ENCODE results near the gene STK35. TPM values are rescaled to one million over a fixed set of nuclear protein-coding genes. Genes with fewer than 3 reads are reported as not detected.

Gene STK35
- polyA plus RNA-seq, 3 donors: 1.2 to 9.3 (median 2.0) TPM

- Histone ChIP-seq H3K79me2 (ENCODE audit: insufficient read depth, low read length) (no peaks in the 10 kb centered on the region), H3K27me3 (ENCODE audit: control insufficient read depth in 2 of 2, insufficient read depth in 2 of 2, low read length in 2 of 2) (peaks cover 8 to 18% of the 10 kb centered on the region in 2 donors), H3K9ac (ENCODE audit: insufficient read depth, low read length, poor library complexity, severe bottlenecking) (no peak overlapping the region), H2AFZ (ENCODE audit: insufficient read depth, low read depth, low read length, poor library complexity, severe bottlenecking) (peak overlapping the region; percentile 27), H4K20me1 (ENCODE audit: insufficient read depth, low read length) (no peaks in the 10 kb centered on the region), H3K4me3 (replicated peaks in 1 of 3; ENCODE audit: low read depth in 2 of 3, low read length in 3 of 3) (no peak overlapping the region), H3K27ac (ENCODE audit: low read depth in 1 of 2, low read length in 2 of 2) (peak overlapping the region in 1 of 2 donors; percentile 30), H3K4me1 (ENCODE audit: control insufficient read depth in 1 of 2, insufficient read depth in 2 of 2, low read length in 2 of 2) (peaks cover 50 to 53% of the 10 kb centered on the region in 2 donors), H3K36me3 (replicated peaks in 1 of 2; ENCODE audit: control insufficient read depth in 1 of 2, insufficient read depth in 2 of 2, low read length in 2 of 2) (no peaks in the 10 kb centered on the region), H3K9me3 (replicated peaks in 1 of 2; ENCODE audit: control insufficient read depth in 1 of 2, insufficient read depth in 1 of 2, low read length in 2 of 2) (no peaks in the 10 kb centered on the region), H3K4me2 (replicated peaks; ENCODE audit: extremely low read depth, low read length, poor library complexity, severe bottlenecking) (peak overlapping the region; percentile 17)
- DNase-seq: no peak
- peaks cover 52% of the 10 kb centered on the region for H3K4me1 Mint-ChIP-seq
- peaks cover 4 to 14% (median 14%) of the 10 kb centered on the region in 3 donors for H3K27me3 Mint-ChIP-seq (ENCODE audit: low read depth in 3 of 3)
- WGBS (ENCODE audit: insufficient coverage): no CpG with 5 or more reads among the region's 2 CpGs
- no peaks in the 10 kb centered on the region for H3K36me3 Mint-ChIP-seq
- peak overlapping the region in 6 of 7 donors; percentile 15 to 77 (median 62) for H3K27ac Mint-ChIP-seq
- H3K4me3 Mint-ChIP-seq: peak overlapping the region in 1 of 2 donors; percentile 42
- TF ChIP-seq, protein P1, sequence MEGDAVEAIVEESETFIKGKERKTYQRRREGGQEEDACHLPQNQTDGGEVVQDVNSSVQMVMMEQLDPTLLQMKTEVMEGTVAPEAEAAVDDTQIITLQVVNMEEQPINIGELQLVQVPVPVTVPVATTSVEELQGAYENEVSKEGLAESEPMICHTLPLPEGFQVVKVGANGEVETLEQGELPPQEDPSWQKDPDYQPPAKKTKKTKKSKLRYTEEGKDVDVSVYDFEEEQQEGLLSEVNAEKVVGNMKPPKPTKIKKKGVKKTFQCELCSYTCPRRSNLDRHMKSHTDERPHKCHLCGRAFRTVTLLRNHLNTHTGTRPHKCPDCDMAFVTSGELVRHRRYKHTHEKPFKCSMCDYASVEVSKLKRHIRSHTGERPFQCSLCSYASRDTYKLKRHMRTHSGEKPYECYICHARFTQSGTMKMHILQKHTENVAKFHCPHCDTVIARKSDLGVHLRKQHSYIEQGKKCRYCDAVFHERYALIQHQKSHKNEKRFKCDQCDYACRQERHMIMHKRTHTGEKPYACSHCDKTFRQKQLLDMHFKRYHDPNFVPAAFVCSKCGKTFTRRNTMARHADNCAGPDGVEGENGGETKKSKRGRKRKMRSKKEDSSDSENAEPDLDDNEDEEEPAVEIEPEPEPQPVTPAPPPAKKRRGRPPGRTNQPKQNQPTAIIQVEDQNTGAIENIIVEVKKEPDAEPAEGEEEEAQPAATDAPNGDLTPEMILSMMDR (IDR thresholded peaks at IDR 0.05): no peak
- intact Hi-C loops (cut with micrococcal nuclease): no loop called here
- H3K9me3 Mint-ChIP-seq: no peaks in the 10 kb centered on the region
Observed at GRCh38 chr20:2088891-2089290, 12.7 kb upstream of the STK35 start.

DNA sequence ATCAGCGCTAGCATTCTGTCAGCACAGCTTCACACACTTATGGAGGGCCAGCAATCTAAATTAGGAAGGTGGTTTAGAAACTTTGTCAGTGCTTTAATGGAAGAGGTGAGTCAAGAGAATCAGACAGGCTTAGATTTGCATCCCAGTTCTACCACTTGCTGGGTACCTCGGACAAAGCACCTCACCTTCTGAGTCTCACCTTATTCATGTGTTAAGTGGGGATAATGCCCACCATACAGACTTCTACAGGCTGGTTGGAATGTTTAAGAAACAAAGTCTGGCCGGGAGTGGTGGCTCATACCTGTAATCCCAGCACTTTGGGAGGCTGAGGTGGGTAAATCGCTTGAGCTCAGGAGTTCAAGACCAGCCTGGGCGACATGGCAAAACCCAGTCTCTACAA is 12.2 kb upstream of the STK35 start:
- peaks cover 48 to 50% of the 10 kb centered on the region in 2 donors for H3K4me1 ChIP-seq (ENCODE audit: control insufficient read depth in 1 of 2, insufficient read depth in 2 of 2, low read length in 2 of 2)
- H3K9me3 ChIP-seq (replicated peaks in 1 of 2; ENCODE audit: control insufficient read depth in 1 of 2, insufficient read depth in 1 of 2, low read length in 2 of 2): no peaks in the 10 kb centered on the region
- intact Hi-C loops (cut with micrococcal nuclease): no loop called here
- peak overlapping the region in 1 of 2 donors; percentile 21 for H3K4me3 Mint-ChIP-seq
- peaks cover 0 to 2% (median 0%) of the 10 kb centered on the region in 7 donors for H3K9me3 Mint-ChIP-seq
- no peaks in the 10 kb centered on the region for H3K36me3 ChIP-seq (replicated peaks in 1 of 2; ENCODE audit: control insufficient read depth in 1 of 2, insufficient read depth in 2 of 2, low read length in 2 of 2)
- no peaks in the 10 kb centered on the region for H3K36me3 Mint-ChIP-seq
- no peak overlapping the region for H3K9ac ChIP-seq (ENCODE audit: insufficient read depth, low read length, poor library complexity, severe bottlenecking)
- H3K79me2 ChIP-seq (ENCODE audit: insufficient read depth, low read length): no peaks in the 10 kb centered on the region
- TF ChIP-seq, protein P1 (IDR thresholded peaks at IDR 0.05): no peak
- 100% methylated on average over 3 of the region's 5 CpGs for WGBS (ENCODE audit: insufficient coverage)
- peak overlapping the region in 3 of 7 donors; percentile 16 to 62 (median 60) for H3K27ac Mint-ChIP-seq
- peak overlapping the region in 1 of 2 donors; percentile 30 for H3K27ac ChIP-seq (ENCODE audit: low read depth in 1 of 2, low read length in 2 of 2)
- H4K20me1 ChIP-seq (ENCODE audit: insufficient read depth, low read length): no peaks in the 10 kb centered on the region
- peaks cover 10 to 23% of the 10 kb centered on the region in 2 donors for H3K27me3 ChIP-seq (ENCODE audit: control insufficient read depth in 2 of 2, insufficient read depth in 2 of 2, low read length in 2 of 2)
- H3K4me3 ChIP-seq (replicated peaks in 1 of 3; ENCODE audit: low read depth in 2 of 3, low read length in 3 of 3): no peak overlapping the region
- H3K27me3 Mint-ChIP-seq (ENCODE audit: low read depth in 3 of 3): peaks cover 10 to 20% (median 17%) of the 10 kb centered on the region in 3 donors
- no peak overlapping the region for H2AFZ ChIP-seq (ENCODE audit: insufficient read depth, low read depth, low read length, poor library complexity, severe bottlenecking)
- DNase-seq: no peak
- H3K4me2 ChIP-seq (replicated peaks; ENCODE audit: extremely low read depth, low read length, poor library complexity, severe bottlenecking): peak overlapping the region; percentile 17
- peaks cover 49% of the 10 kb centered on the region for H3K4me1 Mint-ChIP-seq
